ENCODE results near the gene RNASE7.

DNA sequence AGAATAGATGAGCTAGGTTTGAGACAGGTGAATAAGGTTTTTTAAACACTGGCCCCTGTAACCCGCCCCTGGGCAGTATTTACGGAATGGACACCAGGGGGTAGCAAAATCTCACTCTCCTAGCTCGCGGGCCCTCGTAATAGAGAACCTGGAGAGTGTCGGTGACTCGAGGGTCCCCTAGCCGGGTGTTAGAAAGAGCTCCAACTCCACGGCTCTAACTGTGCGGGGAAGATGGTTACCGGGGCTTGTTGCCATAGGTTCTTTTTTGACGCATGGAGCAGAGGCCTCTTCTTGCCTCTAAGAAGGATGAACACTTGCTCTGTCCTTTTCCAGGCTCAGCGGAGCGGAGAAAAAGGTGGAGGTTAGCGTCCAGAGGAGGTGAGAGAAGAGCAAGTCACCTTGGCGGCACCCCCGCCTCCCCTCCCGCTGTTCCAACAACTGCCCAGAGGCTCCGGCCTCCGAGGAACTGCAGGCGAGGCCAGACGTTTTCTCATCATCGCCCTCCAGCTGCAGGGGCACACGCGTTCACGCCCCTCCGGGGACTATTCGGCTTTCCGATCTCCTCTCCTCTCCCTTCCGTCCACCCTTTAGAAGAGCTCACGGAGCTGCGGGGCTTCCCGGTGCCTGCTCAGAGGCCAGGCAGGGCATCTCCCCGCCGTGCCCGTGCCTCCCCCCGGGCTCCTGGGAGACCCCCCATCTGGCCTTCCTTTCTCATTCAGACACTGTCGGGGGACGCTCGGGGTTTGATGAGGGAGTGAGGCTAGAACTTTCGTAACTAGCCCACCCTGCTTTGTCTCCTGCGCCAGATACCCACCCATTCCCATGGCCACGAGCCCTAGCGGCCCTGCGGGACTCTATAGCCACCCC, 26.6 kb downstream of the RNASE7 start:
- TF ChIP-seq CTCF (IDR thresholded peaks at IDR 0.05; ENCODE audit: low read depth, low read length, poor library complexity, severe bottlenecking) (peak; percentile 58), EZH2phosphoT487 (IDR thresholded peaks at IDR 0.05; ENCODE audit: borderline replicate concordance, low read length) (peak; percentile 89; the same call in 1 of the 2 replicates)

All from DOHH2 (cell line).